Heart left ventricle (tissue), 16 donors: Measurements from ENCODE around the gene ASB18. TPM values are rescaled to one million over a fixed set of nuclear protein-coding genes. Genes with fewer than 3 reads are reported as not detected.
A peak's percentile ranks its signal among the peaks of the same experiment; 100 is the strongest.

ENCODE experiments used
- ATAC-seq, 4 donors: fragments of 200-7000 bp; cut with Tn5 transposase; one replicate each; pipeline ENCODE4 v1.9.1; 2020 to 2022; ENCODE audit warnings: moderate library complexity in 4 of 4, mild to moderate bottlenecking in 3 of 4, moderate number of reproducible peaks in 1 of 4
- DNase-seq, 5 donors: peaks; one replicate each; pipeline ENCODE4 v3.0.0-alpha.2; 2020
- H3K27ac ChIP-seq, 12 donors: fragments of 200-600 bp; sonication (generic) in 4 of 12; one replicate each; pipeline versions ENCODE4 v1.5.0 to v1.8.0; 2016 to 2022; ENCODE audit warnings: mild to moderate bottlenecking in 2 of 12
- H3K27me3 ChIP-seq, 9 donors: fragments of 200-600 bp; sonication (generic) in 2 of 9; one replicate each; pipeline versions ENCODE4 v1.5.1 to v1.8.0; 2016 to 2022; ENCODE audit warnings: mild to moderate bottlenecking in 3 of 9
- H3K36me3 ChIP-seq, 9 donors: fragments of 200-600 bp; sonication (generic) in 2 of 9; one replicate each; pipeline versions ENCODE4 v1.5.0 to v1.8.0; 2018 to 2022; ENCODE audit warnings: mild to moderate bottlenecking in 2 of 9
- H3K4me1 ChIP-seq, 12 donors: fragments of 200-600 bp; sonication (generic) in 4 of 12; one replicate each; pipeline versions ENCODE4 v1.5.0 to v1.8.0; 2016 to 2022; ENCODE audit warnings: mild to moderate bottlenecking in 3 of 12
- H3K4me3 ChIP-seq, 12 donors: fragments of 200-600 bp; sonication (generic) in 4 of 12; one replicate each; pipeline versions ENCODE4 v1.5.0 to v1.8.0; 2017 to 2022; ENCODE audit warnings: mild to moderate bottlenecking in 9 of 12, moderate library complexity in 4 of 12
- H3K9me3 ChIP-seq, 12 donors: fragments of 200-600 bp; sonication (generic) in 4 of 12; one replicate each; pipeline versions ENCODE4 v1.5.0 to v1.8.0; 2016 to 2022; ENCODE audit warnings: mild to moderate bottlenecking in 1 of 12
- CTCF ChIP-seq, 12 donors: fragments of 200-600 bp; sonication (generic) in 4 of 12; IDR thresholded peaks; one replicate each; pipeline versions ENCODE4 v1.5.0 to v1.8.0; 2018 to 2022; ENCODE audit warnings: antibody characterized with exemption in 12 of 12, mild to moderate bottlenecking in 5 of 12
- POLR2A ChIP-seq, 2 donors: fragments of 450-650 bp; IDR thresholded peaks; one replicate each; pipeline ENCODE4 v1.6.1; 2017; ENCODE audit warnings: antibody characterized with exemption in 2 of 2, mild to moderate bottlenecking in 2 of 2, moderate library complexity in 2 of 2
- WGBS, 4 donors: extraction: QIAGEN DNeasy Blood & Tissue Kit in 2 of 4; methylation state at CpG; one replicate each; pipeline versions ENCODE4 v1.1.5 to v1.1.7; 2013 to 2018; 5-methylcytosine and 5-hydroxymethylcytosine counted together
- intact Hi-C, 10 donors: fragments of 100-400 bp; cut with DNase I; formaldehyde crosslinking; loops; one replicate each; pipeline versions ENCODE4 v1.11.1 to v1.14.2; 2022
- polyA plus RNA-seq, 2 donors: library from polyadenylated mRNA; stranded (reverse); fragments of 200-250 nt; gene quantifications; one replicate each; pipeline ENCODE4 v1.2.3, GENCODE V29; 2013
- total RNA-seq, 9 donors: library from RNA; depleted of rRNA in 2 of 9; stranded (reverse); fragments of >200 nt in 2 of 9; fragmentation: NEBNext Ultra II Directional in 3 of 9; extraction: Animal tissue kit (Norgen Biotek cat#: 25700) in 3 of 9; gene quantifications; one replicate each; pipeline versions ENCODE4 v1.1.0 to v1.2.4, GENCODE V29; 2016 to 2023
- donor health status: ischemic (EF 13 %, LVEDD 7.1; RV severe dilation, severe dysfunction).
- donor health status: healthy with polysubstance abuse.
- donor health status: DM: no; HTN: yes; CAD: no.
- donor health status: DM: no; HTN: no; CAD: no.
- donor health status: ischemic (EF 25% LVEDD 6.9; RV normal size, moderate dysfunction).
- donor health status: ischemic (EF 25% LVEDD 5.7; RV mildly dilated, moderate dysfunction).
- donor health status: healthy.
- donor health status: DM: yes; HTN: yes; CAD: no.
- donor health status: ischemic (EF 35%, LVEDD 5.7; RV mildly dilated, moderate dysfunction).
- donor health status: nonischemic (EF 11% LVEDD 7.7; RV severe dilation, severe dysfunction).
- donor health status: DM: yes; HTN: yes; CAD: no.
- donor health status: PGD.
- donor health status: ischemic (EF 29% LVEDD 5.4; RV normal size, mild dysfunction).
- donor health status: nonischemic (EF 23%, LVEDD 6.1; RV moderate dilation, normal function).

ASB18 gene
- total and polyA plus RNA-seq, 11 donors = 4.3 to 49.8 (median 14.1) TPM

- H3K4me1 ChIP-seq = peaks cover 0 to 12% (median 3%) of the 10 kb centered on the region in 12 donors
- no peak for TF ChIP-seq CTCF (IDR thresholded peaks at IDR 0.05)
- TF ChIP-seq POLR2A (IDR thresholded peaks at IDR 0.05) = no peak
- no peak overlapping the region for H3K4me3 ChIP-seq
- peaks cover 0 to 9% (median 0%) of the 10 kb centered on the region in 9 donors for H3K27me3 ChIP-seq
- intact Hi-C loops = no loop called here
- H3K9me3 ChIP-seq = no peaks in the 10 kb centered on the region
- WGBS, 4 donors = 72 to 83% (median 79%) methylated on average over 8 of the region's 8 CpGs
- H3K36me3 ChIP-seq = no peaks in the 10 kb centered on the region
- H3K27ac ChIP-seq = no peak overlapping the region
- DNase-seq = no peak
- ATAC-seq = no peak
These were observed 7.1 kb downstream of the ASB18 start for GRCh38 chr2:236257136-236257535.

- Histone ChIP-seq H3K27ac (no peak overlapping the region), H3K36me3 (no peaks in the 10 kb centered on the region), H3K4me1 (peaks cover 0 to 18% (median 5%) of the 10 kb centered on the region in 12 donors), H3K4me3 (no peak overlapping the region), H3K27me3 (peaks cover 0 to 8% (median 0%) of the 10 kb centered on the region in 9 donors), H3K9me3 (no peaks in the 10 kb centered on the region)
- WGBS, 4 donors = 76 to 77% (median 77%) methylated on average over 8 of the region's 8 CpGs
- no peak for ATAC-seq
- intact Hi-C loops = no loop called here
- no peak for DNase-seq
- TF ChIP-seq CTCF (IDR thresholded peaks at IDR 0.05) = no peak
- no peak for TF ChIP-seq POLR2A (IDR thresholded peaks at IDR 0.05)
These were observed 7.7 kb downstream of the ASB18 start for GRCh38 chr2:236256366-236256985.

- no peak for DNase-seq
These were observed 9.5 kb downstream of the ASB18 start for GRCh38 chr2:236254674-236255073.

GRCh38 chr2:236254001-236254400 is 10.2 kb downstream of the ASB18 start:
- ATAC-seq = no peak
- Histone ChIP-seq H3K9me3 (no peaks in the 10 kb centered on the region), H3K4me1 (peaks cover 0 to 33% (median 13%) of the 10 kb centered on the region in 12 donors), H3K4me3 (no peak overlapping the region), H3K27me3 (peaks cover 0 to 8% (median 0%) of the 10 kb centered on the region in 9 donors), H3K27ac (peak overlapping the region in 1 of 12 donors; percentile 9), H3K36me3 (peaks cover 0 to 2% (median 0%) of the 10 kb centered on the region in 9 donors)
- TF ChIP-seq POLR2A (IDR thresholded peaks at IDR 0.05) (no peak), CTCF (IDR thresholded peaks at IDR 0.05) (no peak)
- DNase-seq = no peak
- intact Hi-C loops = no loop called here
- 83 to 91% (median 88%) methylated on average over 3 of the region's 3 CpGs for WGBS, 4 donors

More at GRCh38 chr2:236254674-236255073, 9.5 kb downstream of the ASB18 start:
- 74 to 84% (median 79%) methylated on average over 13 of the region's 13 CpGs for WGBS, 4 donors
- H3K36me3 ChIP-seq = peaks cover 0 to 2% (median 0%) of the 10 kb centered on the region in 9 donors
- intact Hi-C loops = no loop called here
- no peak for TF ChIP-seq POLR2A (IDR thresholded peaks at IDR 0.05)
- no peak for TF ChIP-seq CTCF (IDR thresholded peaks at IDR 0.05)
- ATAC-seq = no peak
- peaks cover 0 to 8% (median 0%) of the 10 kb centered on the region in 9 donors for H3K27me3 ChIP-seq
- H3K4me1 ChIP-seq = peaks cover 0 to 30% (median 13%) of the 10 kb centered on the region in 12 donors
- no peaks in the 10 kb centered on the region for H3K9me3 ChIP-seq
- H3K4me3 ChIP-seq = no peak overlapping the region
- no peak overlapping the region for H3K27ac ChIP-seq
